GM13976 (cell line): ENCODE data around the gene CSNK2B.

ENCODE experiments used
- DNase-seq: peaks from one replicate; pipeline ENCODE4 v3.0.0; 2012; ENCODE audit warnings: low spot score
- CTCF ChIP-seq: IDR thresholded peaks from 2 replicates; pipeline ENCODE4 v1.5.1; 2012; ENCODE audit warnings: borderline replicate concordance, mild to moderate bottlenecking; ENCODE audit not compliant: insufficient read depth; ENCODE audit errors: extremely low read depth, missing control alignments, control extremely low read depth
- in situ Hi-C: fragments of 300-500 bp; cut with MboI; formaldehyde crosslinking; loops from one replicate; pipeline ENCODE4 v1.12.0; 2022; ENCODE audit warnings: low sequenced_read_pairs, mixed read lengths, inconsistent platforms; ENCODE audit not compliant: unreplicated experiment

Gene CSNK2B

GRCh38 chr6:31645325-31645724 is 20.6 kb upstream of the CSNK2B start:
- in situ Hi-C loops = no loop called here
- DNase-seq = no peak
- no peak for TF ChIP-seq CTCF

- peak; percentile 73 for DNase-seq
- in situ Hi-C loops = no loop called here
- no peak for TF ChIP-seq CTCF
Observed at GRCh38 chr6:31651602-31652191, 14.2 kb upstream of the CSNK2B start.

- in situ Hi-C loops = no loop called here
- DNase-seq = peak; percentile 92
Observed at GRCh38 chr6:31652925-31653724, 12.8 kb upstream of the CSNK2B start.

GRCh38 chr6:31654574-31655348 is 11.1 kb upstream of the CSNK2B start:
- DNase-seq = no peak
- in situ Hi-C loops = no loop called here
- no peak for TF ChIP-seq CTCF

More at GRCh38 chr6:31652925-31653724, 12.8 kb upstream of the CSNK2B start:
- TF ChIP-seq CTCF = no peak

- no peak for TF ChIP-seq CTCF
- in situ Hi-C loops = no loop called here
Observed at GRCh38 chr6:31655349-31656237, 10.3 kb upstream of the CSNK2B start, which contains the start of gene APOM. TSS of gene APOM (plus strand) at chr6:31655894. CDS start at chr6:31655967, 73 bp downstream.

More at GRCh38 chr6:31655349-31656237, 10.3 kb upstream of the CSNK2B start, which contains the start of gene APOM:
- DNase-seq = no peak
